Transverse colon (tissue), 4 donors: ENCODE data around the gene CASTOR1. TPM values are rescaled to one million over a fixed set of nuclear protein-coding genes. Genes with fewer than 3 reads are reported as not detected.
A peak's percentile ranks its signal among the peaks of the same experiment; 100 is the strongest.

Source experiments
- DNase-seq: peaks from one replicate; pipeline ENCODE4 v3.0.0-alpha.2; 2019
- H3K27ac ChIP-seq, 4 donors: fragments of 200-600 bp; sonication (generic); 2 replicates each; pipeline ENCODE4 v1.5.1; 2016 to 2018; ENCODE audit warnings: inconsistent platforms in 4 of 4
- H3K27me3 ChIP-seq: fragments of 200-600 bp; sonication (generic); 2 replicates; pipeline ENCODE4 v1.5.1; 2017; ENCODE audit warnings: inconsistent platforms
- H3K36me3 ChIP-seq, 4 donors: fragments of 200-600 bp; sonication (generic); 2 replicates each; pipeline ENCODE4 v1.5.1; 2017 to 2019; ENCODE audit warnings: inconsistent platforms in 4 of 4
- H3K4me1 ChIP-seq, 4 donors: fragments of 200-600 bp; sonication (generic); 2 replicates each; pipeline ENCODE4 v1.5.1; 2017 to 2020; ENCODE audit warnings: inconsistent platforms in 4 of 4
- H3K4me3 ChIP-seq, 4 donors: fragments of 200-600 bp; sonication (generic); 1 replicate in 1 of 4; 2 replicates in 3 of 4; pipeline versions ENCODE4 v1.5.1 to v1.6.1; 2017 to 2019; ENCODE audit warnings: inconsistent platforms in 4 of 4
- H3K9me3 ChIP-seq, 2 donors: fragments of 200-600 bp; sonication (generic); 2 replicates each; pipeline ENCODE4 v1.5.1; 2017 to 2019; ENCODE audit warnings: inconsistent platforms in 2 of 2
- CTCF ChIP-seq, 5 experiments: fragments of 200-600 bp in 3 of 5; fragments of 450-650 bp in 2 of 5; sonication (generic) in 3 of 5; IDR thresholded peaks; 1 replicate in 2 of 5; 2 replicates in 3 of 5; pipeline ENCODE4 v1.5.1; 2016 to 2017; ENCODE audit warnings: antibody characterized with exemption in 5 of 5, inconsistent platforms in 3 of 5, mild to moderate bottlenecking in 2 of 5, moderate library complexity in 1 of 5
- EP300 ChIP-seq: sonication (generic); formaldehyde crosslinking; IDR thresholded peaks from one replicate; pipeline ENCODE4 v1.6.1; 2017; ENCODE audit warnings: antibody characterized with exemption, low read depth
- POLR2A ChIP-seq: fragments of 450-650 bp; IDR thresholded peaks from one replicate; pipeline ENCODE4 v1.6.1; 2016; ENCODE audit warnings: antibody characterized with exemption, mild to moderate bottlenecking, moderate library complexity
- POLR2AphosphoS5 ChIP-seq, 3 donors: sonication (generic); formaldehyde crosslinking; IDR thresholded peaks; one replicate each; pipeline ENCODE4 v1.6.1; 2016; ENCODE audit warnings: antibody characterized with exemption in 3 of 3
- WGBS, 2 donors: methylation state at CpG; one replicate each; pipeline ENCODE4 v1.1.5; 2018; ENCODE audit warnings: low coverage in 1 of 2; 5-methylcytosine and 5-hydroxymethylcytosine counted together
- in situ Hi-C, 4 donors: fragments of 200-750 bp; cut with MboI; loops; one replicate each; pipeline versions ENCODE4 v1.15.0 to v1.15.1; 2017; ENCODE audit warnings: low sequenced_read_pairs in 3 of 4, low pct_ligation_motif_present in 1 of 4, low pct_unique_long_range_greater_than_20kb in 1 of 4
- intact Hi-C: fragments of 100-400 bp; cut with DNase I; formaldehyde crosslinking; loops from one replicate; pipeline ENCODE4 v1.15.1; 2023; ENCODE audit warnings: low total_unique reads
- total RNA-seq, 4 donors: library from RNA; depleted of rRNA; stranded (reverse); fragments of >200 nt; gene quantifications; one replicate each; pipeline ENCODE4 v1.1.0, GENCODE V29; 2016

The CASTOR1 gene
- total RNA-seq, 4 donors from 2014 or later: 5.6 to 6.8 TPM; not detected in 2

GRCh38 chr22:30267382-30268302, 21.7 kb downstream of the CASTOR1 start:
- WGBS, 2 donors: 40 to 72% methylated on average over 1 to 14 of the region's 14 CpGs
- Histone ChIP-seq H3K4me1 (peaks cover 0 to 12% (median 0%) of the 10 kb centered on the region in 4 donors), H3K27me3 (no peaks in the 10 kb centered on the region), H3K27ac (peak overlapping the region; percentile 61 to 68 (median 66)), H3K36me3 (no peaks in the 10 kb centered on the region), H3K4me3 (peak overlapping the region in 1 of 4 donors; percentile 38), H3K9me3 (no peaks in the 10 kb centered on the region)
- TF ChIP-seq POLR2A (no peak), CTCF (IDR thresholded peaks at IDR 0.05) (no peak), POLR2AphosphoS5 (IDR thresholded peaks at IDR 0.05) (no peak), EP300 (no peak)
- intact Hi-C loops (loop anchor here (10.0 kb wide), 1 partner anchor 87 kb away; the partner anchor contains the start of genes CCDC157 and SF3A1), in situ Hi-C loops (loop anchor here in 3 of 4 donors (10.0 kb wide), 3 partner anchors 117 to 163 kb away; partner anchors contain the start of genes RNF215 (in 1 of the 3) and SEC14L2 (in 1 of the 3))
- DNase-seq: no peak

- in situ Hi-C loops: loop anchor here in 3 of 4 donors (10.0 kb wide), 3 partner anchors 118 to 162 kb away; partner anchors contain the start of genes RNF215 (in 1 of the 3) and SEC14L2 (in 1 of the 3)
These were observed 22.6 kb downstream of the CASTOR1 start, which contains the start of gene OSM for GRCh38 chr22:30266445-30267381. OSM (minus strand) TSS chr22:30266851; CDS start chr22:30266799, 52 bp downstream.

GRCh38 chr22:30265823-30266444, 23.4 kb downstream of the CASTOR1 start:
- peak overlapping the region; percentile 61 to 68 (median 66) for H3K27ac ChIP-seq
- H3K36me3 ChIP-seq: no peaks in the 10 kb centered on the region
- TF ChIP-seq POLR2A: peak; percentile 29
- peak; percentile 44 to 70 (median 54) for TF ChIP-seq POLR2AphosphoS5 (IDR thresholded peaks at IDR 0.05)
- TF ChIP-seq CTCF (IDR thresholded peaks at IDR 0.05): no peak
- intact Hi-C loops: loop anchor here (10.0 kb wide), 1 partner anchor 89 kb away; the partner anchor contains the start of genes CCDC157 and SF3A1
- 71% methylated on average over 20 of the region's 24 CpGs; no CpG with 5 or more reads in 1 of the 2 donors for WGBS, 2 donors
- DNase-seq: peak; percentile 73
- H3K9me3 ChIP-seq: no peaks in the 10 kb centered on the region
- H3K4me3 ChIP-seq: peak overlapping the region in 3 of 4 donors; percentile 11 to 38 (median 22)
- peaks cover 0 to 13% (median 0%) of the 10 kb centered on the region in 4 donors for H3K4me1 ChIP-seq
- H3K27me3 ChIP-seq: no peaks in the 10 kb centered on the region
- in situ Hi-C loops: loop anchor here in 3 of 4 donors (10.0 kb wide), 3 partner anchors 119 to 161 kb away; partner anchors contain the start of genes RNF215 (in 1 of the 3) and SEC14L2 (in 1 of the 3)

More at GRCh38 chr22:30266445-30267381, 22.6 kb downstream of the CASTOR1 start, which contains the start of gene OSM:
- Histone ChIP-seq H3K9me3 (no peaks in the 10 kb centered on the region), H3K27ac (peak within 1 kb of the TSS; percentile 61 to 68 (median 66)), H3K36me3 (no peaks in the 10 kb centered on the region), H3K4me1 (peaks cover 0 to 13% (median 0%) of the 10 kb centered on the region in 4 donors), H3K4me3 (peak within 1 kb of the TSS in 3 of 4 donors; percentile 11 to 38 (median 22)), H3K27me3 (no peaks in the 10 kb centered on the region)
- TF ChIP-seq EP300 (no peak), POLR2A (no peak), POLR2AphosphoS5 (IDR thresholded peaks at IDR 0.05) (no peak), CTCF (IDR thresholded peaks at IDR 0.05) (no peak)
- DNase-seq: peak; percentile 74
- intact Hi-C loops: loop anchor here (10.0 kb wide), 1 partner anchor 88 kb away; the partner anchor contains the start of genes CCDC157 and SF3A1
- WGBS, 2 donors: 79% methylated on average over 32 of the region's 35 CpGs; no CpG with 5 or more reads in 1 of the 2 donors
